ENCODE data around the gene PDE4D.

- no peak for TF ChIP-seq EZH2 (IDR thresholded peaks at IDR 0.05; ENCODE audit: insufficient read depth, poor library complexity, severe bottlenecking)
- no peak for TF ChIP-seq EZH2phosphoT487 (IDR thresholded peaks at IDR 0.05; ENCODE audit: insufficient read depth, low read depth)
These were observed 79.0 kb downstream of the PDE4D start for GRCh38 chr5:59814537-59814872.

All from GM23248 (cell line).